C1 segment of cervical spinal cord (tissue), 14 donors: ENCODE data around the gene ALCAM.
"Not testable (repeated sequence)": the region's sequence is repeated elsewhere in the genome, so short reads cannot be mapped to it uniquely, and the experiment has no call there.

Experiments used
- DNase-seq, 14 donors: peaks; one replicate each; lab custom pipeline; 2025; lab: John Stamatoyannopoulos, UW

The ALCAM gene

GRCh38 chr3:105584003-105584790 is 217.5 kb downstream of the ALCAM start:
- no peak for DNase-seq

DNA sequence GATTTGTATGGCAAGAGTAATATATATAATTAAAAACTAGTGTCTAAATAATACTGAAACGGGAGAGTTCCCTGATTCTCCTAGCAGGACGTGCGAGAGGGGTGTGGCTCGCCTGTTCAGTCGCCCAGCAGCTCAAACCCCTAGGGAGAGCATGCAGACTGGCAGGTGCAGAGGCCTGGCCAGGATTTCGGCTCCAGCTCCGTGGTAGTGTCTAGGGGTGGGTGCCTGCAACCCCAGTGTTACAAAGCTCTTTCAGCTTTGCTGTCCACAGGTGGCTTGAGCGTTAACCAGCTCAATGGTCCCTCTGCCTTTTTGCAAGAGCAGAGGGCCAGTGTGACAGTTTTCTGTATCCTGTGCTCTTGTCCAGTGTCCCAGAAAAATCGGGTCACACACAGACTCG is 226.6 kb downstream of the ALCAM start:
- no peak for DNase-seq

DNA sequence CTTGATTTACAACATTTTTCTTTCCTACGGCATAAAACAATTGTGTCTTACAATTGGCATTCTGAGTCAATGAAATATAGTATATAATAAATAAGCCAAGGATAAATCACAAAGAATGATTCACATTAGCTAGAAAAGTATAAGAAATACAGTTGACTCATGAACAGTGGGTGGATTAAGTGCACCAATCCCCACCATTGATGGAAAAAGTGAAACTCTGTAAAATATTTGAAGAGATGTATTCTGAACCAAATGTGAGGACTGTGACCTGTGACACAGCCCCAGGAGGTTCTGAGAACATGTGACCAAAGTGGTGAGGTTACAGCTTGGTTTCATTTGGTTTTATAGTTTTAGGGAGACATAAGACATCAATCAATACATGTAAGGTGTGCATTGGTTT is 227.5 kb downstream of the ALCAM start:
- DNase-seq: no peak

GRCh38 chr3:105598042-105598796 is 231.5 kb downstream of the ALCAM start:
- DNase-seq: no peak

DNA sequence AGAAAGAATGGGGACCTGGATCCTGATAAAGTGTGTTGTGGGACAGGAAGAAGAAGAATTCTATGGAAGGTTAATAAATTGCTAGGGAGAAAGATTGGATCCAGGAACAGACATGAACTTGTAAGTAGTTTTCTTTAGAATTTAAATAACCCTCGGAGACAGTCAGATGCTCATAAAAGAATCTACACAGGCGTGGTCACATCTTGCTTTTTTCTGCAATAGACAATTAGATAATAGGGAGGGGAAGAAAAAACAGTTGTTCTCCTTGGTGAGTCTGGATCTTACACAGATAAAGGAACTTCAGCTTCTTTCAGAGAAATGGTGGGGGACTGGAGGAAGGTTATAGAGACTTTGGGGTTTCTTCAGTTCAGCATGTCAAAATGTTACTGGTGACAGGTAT is 232.6 kb downstream of the ALCAM start:
- no peak for DNase-seq

GRCh38 chr3:105601756-105602155 is 235.0 kb downstream of the ALCAM start:
- DNase-seq: not testable (repeated sequence)

DNA sequence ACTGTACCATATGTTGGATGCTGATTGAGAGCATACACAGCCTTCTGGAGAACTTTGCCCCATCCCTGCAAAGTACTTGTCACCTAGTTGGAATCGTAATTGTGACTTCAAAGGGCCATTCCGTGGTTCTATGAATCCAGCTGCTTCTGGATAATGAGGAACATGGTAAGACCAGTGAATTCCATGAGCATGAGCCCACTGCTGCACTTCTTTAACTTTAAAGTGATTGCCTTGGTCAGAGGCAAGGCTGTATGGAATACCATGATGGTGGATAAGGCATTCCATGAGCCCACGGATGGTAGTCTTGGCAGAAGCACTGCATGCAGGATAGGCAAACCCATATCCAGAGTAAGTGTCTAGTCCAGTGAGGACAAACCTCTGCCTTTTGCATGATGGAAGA is 235.6 kb downstream of the ALCAM start:
- not testable (repeated sequence) for DNase-seq

DNA sequence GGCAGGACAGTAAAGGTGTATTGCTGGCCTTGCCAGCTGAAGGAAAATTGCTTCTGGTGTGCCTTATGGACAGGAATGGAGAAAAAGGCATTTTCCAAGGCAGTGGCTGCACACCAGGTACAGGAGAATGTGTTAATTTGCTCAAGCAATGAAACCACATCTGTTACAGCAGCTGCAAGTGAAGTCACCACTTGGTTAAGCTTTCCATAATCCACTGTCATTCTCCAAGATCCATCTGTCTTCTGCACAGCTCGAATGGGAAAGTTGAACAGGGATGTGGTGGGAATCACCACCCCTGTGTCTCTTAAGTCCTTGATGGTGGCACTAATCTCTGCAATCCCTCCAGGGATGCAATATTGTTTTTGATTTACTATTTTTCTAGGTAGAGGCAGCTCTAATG is 236.8 kb downstream of the ALCAM start:
- DNase-seq: not testable (repeated sequence)

DNA sequence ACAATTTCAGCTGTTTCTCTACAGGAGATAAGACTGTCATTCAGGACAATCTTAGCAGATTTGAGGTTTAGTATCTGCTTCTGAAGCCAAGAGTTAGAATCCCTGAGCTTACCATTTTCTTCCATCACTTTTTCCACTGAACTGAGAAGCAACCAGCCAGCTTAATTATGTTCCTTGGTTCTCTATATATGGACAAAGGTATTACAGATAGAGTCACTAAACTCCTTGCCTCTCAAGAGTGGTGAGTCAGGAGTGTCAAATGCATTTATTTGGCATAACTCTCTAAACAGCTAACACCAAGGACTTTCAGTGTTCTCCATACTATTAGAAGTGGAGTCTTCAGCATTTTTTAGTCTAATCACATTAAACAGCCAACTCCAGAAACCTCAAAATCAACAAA is 239.3 kb downstream of the ALCAM start:
- no peak for DNase-seq

DNA sequence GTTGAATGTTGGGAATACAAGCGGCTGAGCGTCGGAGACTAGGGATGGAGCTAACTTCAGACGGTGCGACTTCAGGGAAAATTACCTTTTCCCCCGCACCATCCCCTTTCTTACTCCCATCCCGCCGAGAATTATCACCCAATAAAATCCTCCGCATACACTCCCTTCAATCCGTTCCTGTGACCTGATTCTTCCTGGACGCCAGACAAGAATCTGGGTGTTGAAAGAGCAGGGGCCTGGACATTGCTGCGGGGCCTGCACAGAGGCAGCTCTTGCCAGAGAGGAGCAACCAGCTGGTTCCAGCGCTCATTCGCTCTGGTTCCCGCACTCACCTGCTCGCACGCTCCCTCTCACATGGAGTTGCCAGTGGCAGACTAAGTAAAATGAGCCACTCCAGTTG is 241.9 kb downstream of the ALCAM start:
- no peak for DNase-seq

- no peak for DNase-seq
These were observed 243.8 kb downstream of the ALCAM start for GRCh38 chr3:105610473-105610872.

- DNase-seq: no peak
These were observed 244.8 kb downstream of the ALCAM start for GRCh38 chr3:105611304-105612192.

GRCh38 chr3:105613120-105613519 is 246.4 kb downstream of the ALCAM start:
- DNase-seq: no peak

GRCh38 chr3:105614288-105615030 is 247.8 kb downstream of the ALCAM start:
- DNase-seq: no peak

- no peak for DNase-seq
These were observed 249.1 kb downstream of the ALCAM start for GRCh38 chr3:105615814-105616213.

- no peak for DNase-seq
These were observed 249.8 kb downstream of the ALCAM start for GRCh38 chr3:105616374-105617121.

- DNase-seq: no peak
These were observed 251.8 kb downstream of the ALCAM start for GRCh38 chr3:105618556-105618955.

- no peak for DNase-seq
These were observed 252.9 kb downstream of the ALCAM start for GRCh38 chr3:105619651-105620050.

- DNase-seq: no peak
These were observed 253.5 kb downstream of the ALCAM start for GRCh38 chr3:105620236-105620635.

- DNase-seq: no peak
These were observed 255.5 kb downstream of the ALCAM start for GRCh38 chr3:105622169-105622568.
